GM18867 (cell line): ENCODE measurements around the gene C1orf94.
"Not testable (repeated sequence)": the region's sequence is repeated elsewhere in the genome, so short reads cannot be mapped to it uniquely, and the experiment has no call there.

Experiments used
- ATAC-seq: cut with Tn5 transposase; IDR thresholded peaks from one replicate; pipeline ENCODE4 v1.9.1; 2021; ENCODE audit warnings: mild to moderate bottlenecking, moderate library complexity; ENCODE audit not compliant: unreplicated experiment

The C1orf94 gene

DNA sequence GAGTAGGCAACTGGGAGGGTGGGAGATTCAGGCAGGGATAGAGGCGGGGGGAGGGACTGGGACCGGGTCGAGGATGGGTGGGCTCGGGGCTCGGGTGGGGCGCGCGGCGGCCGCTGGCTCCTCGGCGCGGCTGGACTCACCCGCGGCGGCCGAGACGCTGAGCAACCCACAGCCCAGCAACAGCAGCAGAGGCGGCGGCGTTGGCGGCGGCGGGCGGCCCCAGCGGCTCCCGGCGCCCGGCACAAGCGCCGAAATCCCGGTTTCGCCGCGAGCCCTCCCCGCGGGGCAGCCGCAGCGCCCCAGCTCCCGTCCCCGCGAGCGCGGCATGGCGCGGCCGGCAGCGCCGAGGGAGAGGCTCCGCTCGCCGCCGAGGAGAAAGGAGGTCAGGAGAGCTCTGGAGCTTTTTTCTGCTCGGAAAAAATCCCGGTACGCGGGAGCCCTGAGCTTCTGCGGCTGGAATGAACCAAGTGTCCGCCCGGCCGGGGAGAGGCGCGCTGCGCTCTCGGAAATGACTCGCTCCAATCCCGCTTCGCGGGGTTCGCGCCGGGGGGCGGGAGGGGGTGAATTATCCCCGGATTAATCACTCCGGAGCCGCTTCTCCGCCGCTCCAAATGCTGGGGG, 11.8 kb upstream of the C1orf94 start, which contains the start of gene CSMD2:
CSMD2 (minus strand) TSS at position 460 of the 621 bp plus-strand sequence; CDS start at position 327, 133 bp downstream.
- ATAC-seq = no peak

DNA sequence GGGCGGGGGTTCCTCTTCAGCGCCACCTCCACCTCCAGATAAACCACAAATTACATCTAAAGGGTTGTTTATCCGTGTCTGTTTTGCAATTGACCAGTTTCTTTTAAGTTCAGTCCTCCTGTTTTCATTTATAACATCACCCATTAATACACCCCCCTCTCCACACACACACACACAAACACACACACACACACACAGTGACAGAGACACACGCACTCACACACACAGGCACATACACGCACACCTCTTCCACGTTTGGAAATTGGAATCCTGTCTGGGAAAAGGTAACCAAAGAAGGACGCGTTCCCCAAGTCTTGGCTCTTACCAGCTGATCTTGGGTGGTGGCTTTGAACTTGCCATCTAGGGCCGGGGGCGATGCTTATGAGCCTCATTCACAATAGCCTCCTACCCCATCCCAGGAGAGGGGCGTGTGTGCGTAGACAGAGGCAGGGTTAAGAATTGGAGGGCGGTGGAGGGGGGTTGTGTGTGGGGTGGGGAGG, 11.2 kb upstream of the C1orf94 start:
- ATAC-seq = no peak

DNA sequence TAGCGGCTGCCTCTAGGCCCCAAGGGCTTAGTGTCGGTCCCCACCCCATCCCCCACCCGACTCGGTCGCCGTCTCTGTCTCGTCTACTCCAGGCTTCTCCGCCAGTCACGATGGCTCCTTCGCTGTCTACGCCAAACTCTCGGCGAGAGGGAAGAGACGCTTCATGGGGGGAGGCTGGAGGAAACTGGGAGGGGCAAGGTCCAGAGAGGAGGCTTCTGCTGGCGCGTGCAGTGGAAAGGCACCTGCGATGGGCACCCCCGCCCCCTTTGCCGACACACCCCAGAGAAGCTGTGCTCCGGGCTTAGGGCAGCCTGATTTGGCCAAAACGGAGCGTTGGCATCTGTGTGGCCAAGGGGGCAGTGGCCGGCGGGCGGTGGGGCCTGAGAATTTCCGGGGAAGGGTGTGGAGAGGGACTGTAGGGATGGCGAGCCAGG, 10.5 kb upstream of the C1orf94 start:
- ATAC-seq = no peak

GRCh38 chr1:34166625-34167361, 9.9 kb upstream of the C1orf94 start:
- ATAC-seq = no peak

- no peak for ATAC-seq
These were observed 9.3 kb upstream of the C1orf94 start for GRCh38 chr1:34167389-34167788.

DNA sequence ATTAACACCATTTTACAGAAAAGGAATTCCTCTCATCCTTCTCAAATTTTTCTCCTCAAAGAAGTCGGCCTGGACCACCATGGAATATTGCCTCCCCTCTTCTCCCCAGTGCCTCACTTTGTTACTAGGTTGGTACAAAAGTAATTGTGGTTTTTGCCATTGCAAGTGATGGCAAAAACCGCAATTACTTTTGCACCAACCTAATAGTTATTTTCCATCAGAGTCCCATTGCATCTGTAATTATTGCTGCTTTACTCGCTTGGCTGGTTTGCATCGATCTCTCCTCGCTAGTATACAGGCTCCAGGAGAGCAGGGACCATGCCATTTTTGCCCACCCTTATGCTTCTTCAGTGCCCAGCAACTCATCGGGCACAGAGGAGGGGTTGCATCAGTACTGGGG, 963 bp upstream of the C1orf94 start:
- ATAC-seq = no peak

- ATAC-seq = no peak
These were observed 1.4 kb downstream of the C1orf94 start for GRCh38 chr1:34178072-34178471.

DNA sequence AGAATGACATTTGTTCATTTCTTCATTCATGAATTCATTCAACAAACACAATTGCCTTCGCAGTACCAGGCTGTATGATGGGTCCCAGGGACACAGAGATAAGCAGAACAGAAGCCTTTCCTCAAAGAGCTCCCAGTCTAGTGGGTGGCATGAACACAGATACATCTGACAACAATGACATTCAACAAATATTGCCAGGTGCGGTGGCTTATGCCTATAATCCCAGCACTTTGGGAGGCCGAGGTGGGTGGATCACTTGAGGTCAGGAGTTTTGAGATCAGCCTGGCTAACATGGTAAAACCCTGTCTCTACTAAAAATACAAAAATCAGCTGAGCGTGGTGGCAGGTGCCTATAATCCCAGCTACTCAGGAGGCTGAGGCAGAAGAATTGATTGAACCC, 6.7 kb downstream of the C1orf94 start:
- ATAC-seq = not testable (repeated sequence)

DNA sequence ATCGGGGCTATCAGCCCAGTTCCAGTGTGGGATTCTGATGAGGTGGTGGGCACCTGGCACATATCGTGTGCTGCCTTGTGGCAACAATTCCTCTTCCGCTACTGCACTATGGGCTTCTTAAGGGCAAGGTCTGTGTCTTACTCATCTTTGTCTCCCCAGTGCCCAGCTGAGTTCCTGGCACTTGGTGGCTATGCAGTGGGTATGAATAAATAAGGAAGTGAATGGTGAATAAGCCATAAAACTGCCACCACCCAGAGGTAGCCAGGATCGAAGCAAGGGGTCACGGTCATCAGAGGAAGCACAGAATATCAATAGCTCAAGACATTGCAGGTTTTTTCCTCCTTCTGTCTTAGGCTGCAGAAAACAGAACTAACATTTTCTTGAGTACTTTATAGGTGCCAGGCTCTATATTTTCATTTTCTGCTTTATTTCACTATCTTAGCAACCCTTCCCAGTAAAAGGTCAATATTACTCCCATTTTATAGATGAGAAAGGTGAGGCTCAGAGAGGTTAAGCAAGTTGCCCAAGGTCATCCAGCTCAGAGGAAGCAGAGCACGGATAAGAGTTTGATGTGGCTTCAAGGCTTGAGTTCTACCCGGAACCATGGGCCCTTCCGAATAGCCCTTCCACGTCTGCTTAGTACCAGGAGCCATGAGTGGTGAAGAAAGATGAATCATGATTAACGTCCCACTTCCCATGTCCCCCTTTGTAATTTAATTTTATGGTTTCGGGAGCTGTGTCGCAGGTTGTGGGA, 10.2 kb downstream of the C1orf94 start:
- no peak for ATAC-seq

DNA sequence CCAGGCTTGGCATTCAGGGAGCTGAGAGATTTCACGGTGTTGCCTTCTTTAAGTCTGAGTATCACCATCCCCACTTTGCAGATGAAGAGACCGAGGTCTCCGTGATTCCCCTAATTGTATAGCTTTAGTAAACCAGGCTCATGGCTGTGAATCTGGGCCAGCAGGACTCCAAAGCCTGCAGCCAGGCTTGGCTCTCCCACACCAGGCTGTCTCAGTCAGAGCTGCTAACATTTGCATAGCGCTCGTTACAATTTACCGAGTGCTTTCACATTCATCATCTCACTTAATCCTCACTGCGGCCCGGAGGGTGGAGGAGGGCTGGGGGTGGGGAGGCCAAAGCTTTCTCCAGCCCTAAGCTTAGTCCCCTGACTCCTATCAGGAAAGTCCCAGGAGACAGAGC, 11.7 kb downstream of the C1orf94 start:
- no peak for ATAC-seq

DNA sequence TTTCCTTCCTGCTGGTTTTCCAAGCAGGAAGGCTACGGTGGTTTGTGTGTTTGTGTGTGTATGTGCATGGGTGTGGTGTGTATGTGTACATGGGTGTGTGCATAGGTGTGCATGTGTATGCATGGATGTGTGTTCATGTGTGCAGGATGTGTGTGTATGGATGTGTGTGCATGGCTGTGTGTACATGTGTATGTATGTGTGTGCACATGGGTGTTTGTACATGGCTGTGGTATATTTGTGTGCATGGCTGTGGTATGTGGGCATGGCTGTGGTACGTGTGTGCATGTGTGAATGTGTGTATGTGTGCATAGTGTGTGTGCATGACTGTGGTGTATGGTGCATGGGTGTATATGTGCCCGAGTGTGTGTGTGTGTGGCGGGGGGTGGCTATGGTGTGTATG, 12.3 kb downstream of the C1orf94 start:
- no peak for ATAC-seq

DNA sequence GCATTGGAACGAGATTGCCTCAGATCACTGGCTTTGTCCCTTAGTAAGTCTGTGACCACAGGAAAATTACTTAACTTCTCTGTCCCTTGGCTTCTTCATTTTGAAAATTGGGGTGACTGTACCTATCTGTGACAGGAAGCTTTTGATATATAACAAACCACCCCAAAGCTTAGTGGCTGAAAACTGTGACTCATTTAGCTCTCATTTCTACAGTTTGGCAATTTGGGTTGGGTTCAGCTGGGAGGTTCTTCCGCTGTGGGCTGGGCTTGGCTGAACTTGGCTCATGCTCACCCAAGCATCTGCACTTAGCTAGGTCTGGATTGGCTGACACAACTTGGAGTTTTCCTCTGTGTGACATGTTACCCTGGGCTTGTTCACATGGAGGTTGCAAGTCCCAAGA, 14.0 kb downstream of the C1orf94 start:
- ATAC-seq = no peak

DNA sequence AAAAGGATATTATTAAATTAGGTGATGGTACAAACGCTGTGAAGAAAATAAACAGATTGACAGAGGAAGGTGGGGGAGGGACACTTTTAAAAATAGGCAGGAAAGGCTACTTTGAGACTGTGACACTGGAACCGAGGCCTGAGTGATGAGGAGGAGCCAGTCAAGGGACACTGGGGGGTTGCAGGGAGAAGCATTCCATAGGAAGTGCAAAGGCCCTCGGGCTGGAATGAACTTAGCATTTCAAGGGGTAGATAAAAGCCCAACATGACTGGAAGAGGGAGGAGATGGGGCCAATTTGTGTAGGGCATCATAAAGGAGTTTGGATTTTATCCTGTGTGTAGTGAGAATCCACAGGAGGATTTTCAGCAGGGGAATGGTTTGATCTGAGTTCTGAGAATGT, 15.9 kb downstream of the C1orf94 start:
- no peak for ATAC-seq

GRCh38 chr1:34199927-34200326, 23.2 kb downstream of the C1orf94 start:
- ATAC-seq = no peak

- ATAC-seq = no peak
These were observed 36.0 kb downstream of the C1orf94 start for GRCh38 chr1:34212673-34213072.

- no peak for ATAC-seq
These were observed 37.2 kb downstream of the C1orf94 start for GRCh38 chr1:34213956-34214355.

- no peak for ATAC-seq
These were observed 54.7 kb downstream of the C1orf94 start for GRCh38 chr1:34231441-34231840.

DNA sequence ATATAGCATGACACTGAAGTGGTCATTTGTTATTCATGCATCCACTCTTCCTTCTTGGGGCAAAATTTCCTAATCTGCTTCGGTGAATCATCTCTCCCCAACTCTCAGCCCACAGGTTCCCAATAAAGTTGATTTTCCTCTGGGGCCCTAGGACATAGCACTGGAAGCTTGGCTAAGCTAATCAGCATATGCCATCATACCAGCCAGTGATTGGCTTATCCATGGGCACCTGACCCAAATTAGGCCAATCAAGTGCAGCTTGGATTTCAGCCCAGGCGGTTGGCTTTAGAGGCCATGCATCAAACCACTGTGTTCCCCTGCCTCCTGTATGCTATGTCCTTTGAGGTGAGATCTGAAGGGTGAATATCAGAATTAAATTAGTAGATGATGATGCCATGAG, 58.9 kb downstream of the C1orf94 start:
- ATAC-seq = no peak

GRCh38 chr1:34236089-34236488, 59.4 kb downstream of the C1orf94 start:
- ATAC-seq = no peak

DNA sequence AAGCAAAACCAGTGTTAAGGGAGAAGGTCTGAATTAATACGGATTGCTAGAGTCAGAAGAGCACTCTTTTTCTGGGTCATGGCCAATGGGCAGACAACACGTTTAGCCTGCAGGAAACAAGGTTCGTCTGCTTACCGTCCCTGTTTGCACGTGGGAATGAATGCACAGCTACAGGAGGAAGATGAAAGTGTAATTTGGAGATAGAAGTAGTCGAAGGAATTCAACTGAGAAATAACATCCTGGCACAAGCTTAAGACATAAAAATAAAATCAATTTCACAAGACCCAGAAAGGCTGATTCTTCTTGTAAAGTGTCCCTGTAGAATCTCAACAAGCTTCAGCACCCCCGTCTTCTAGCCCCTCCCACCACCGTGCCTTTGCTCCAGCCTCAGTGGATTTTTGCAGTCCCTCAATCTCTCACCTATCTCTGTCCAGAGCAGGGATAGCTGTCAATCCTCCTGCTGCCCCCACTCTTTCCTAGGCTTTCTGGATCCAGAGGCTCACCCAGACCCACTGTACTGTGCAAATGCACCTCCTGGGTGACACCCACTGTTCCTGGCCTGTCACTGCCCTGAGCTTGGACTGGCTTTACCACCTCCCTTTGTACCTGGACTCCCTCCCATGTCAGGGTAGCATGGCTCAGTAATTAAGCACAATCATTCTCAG, 60.6 kb downstream of the C1orf94 start:
- ATAC-seq = no peak

DNA sequence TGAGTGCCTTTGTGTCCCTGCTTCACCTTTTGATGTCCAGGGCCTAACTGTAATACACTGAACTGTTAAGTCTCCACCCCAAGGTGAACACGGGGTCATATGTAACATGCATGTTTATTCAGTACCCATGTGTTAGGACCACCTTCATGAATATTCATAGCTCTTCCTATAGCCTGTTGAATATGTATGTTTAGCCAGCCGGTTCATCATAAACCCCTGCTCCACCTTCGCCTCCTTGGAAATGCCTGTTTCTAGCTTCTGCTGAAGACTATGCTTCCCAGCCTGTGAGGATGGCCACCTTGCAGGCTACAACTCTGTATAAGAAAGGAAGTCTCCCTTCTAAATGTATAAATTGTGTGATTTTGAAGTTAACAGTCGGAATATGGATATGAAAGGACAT, 69.3 kb downstream of the C1orf94 start:
- no peak for ATAC-seq
